ENCODE data around the gene CTRL. TPM values are rescaled to one million over a fixed set of nuclear protein-coding genes. Genes with fewer than 3 reads are reported as not detected.

Gene CTRL
- total RNA-seq, 2 donors from 2014 or later, result 0.66 to 2.3 TPM

- H3K36me3 ChIP-seq (ENCODE audit: control insufficient read depth, insufficient read depth, low read length), result no peaks in the 10 kb centered on the region
- H3K4me1 ChIP-seq (ENCODE audit: control insufficient read depth, insufficient read depth, low read length), result no peaks in the 10 kb centered on the region
- Mint-ChIP-seq H3K4me1 (peaks cover 16% of the 10 kb centered on the region), H3K36me3 (ENCODE audit: low read depth) (peaks cover 6% of the 10 kb centered on the region), H3K27me3 (ENCODE audit: insufficient read depth) (no peaks in the 10 kb centered on the region), H3K27ac (peak overlapping the region; percentile 99), H3K4me3 (peak overlapping the region; percentile 100), H3K9me3 (no peaks in the 10 kb centered on the region)
- DNase-seq, result no peak
- WGBS, 2 experiments (ENCODE audit: insufficient coverage in 1 of 2, insufficient read length in 1 of 2), result 48 to 100% methylated on average over 3 to 6 of the region's 6 CpGs
- H3K27me3 ChIP-seq (ENCODE audit: control insufficient read depth, insufficient read depth, low read length, poor library complexity, severe bottlenecking), result no peaks in the 10 kb centered on the region
- no peak overlapping the region for H3K27ac ChIP-seq (ENCODE audit: low read depth, low read length)
- TF ChIP-seq CTCF (conservative IDR thresholded peaks at IDR 0.05), result no peak
- peak overlapping the region; percentile 93 for H3K4me3 ChIP-seq (ENCODE audit: low read length)
- H3K9ac ChIP-seq (ENCODE audit: extremely low read depth, low read length, poor library complexity, severe bottlenecking), result peak overlapping the region; percentile 77
- no peaks in the 10 kb centered on the region for H3K9me3 ChIP-seq (ENCODE audit: control insufficient read depth, low read length)
Measured at GRCh38 chr16:67936880-67937605, 5.4 kb upstream of the CTRL start.

GRCh38 chr16:67936124-67936879 lies 4.6 kb upstream of the CTRL start, which contains the start of gene PSMB10:
Gene PSMB10, minus strand, starts transcription at chr16:67936850. Its CDS starts 101 bp downstream, at chr16:67936749.
- no peak within 1 kb of the TSS for H3K27ac ChIP-seq (ENCODE audit: low read depth, low read length)
- peak within 1 kb of the TSS; percentile 99 for H3K27ac Mint-ChIP-seq
- H3K9me3 ChIP-seq (ENCODE audit: control insufficient read depth, low read length), result no peaks in the 10 kb centered on the region
- TF ChIP-seq CTCF (conservative IDR thresholded peaks at IDR 0.05), result no peak
- peaks cover 11% of the 10 kb centered on the region for H3K36me3 Mint-ChIP-seq (ENCODE audit: low read depth)
- no peaks in the 10 kb centered on the region for H3K27me3 Mint-ChIP-seq (ENCODE audit: insufficient read depth)
- peak within 1 kb of the TSS; percentile 77 for H3K9ac ChIP-seq (ENCODE audit: extremely low read depth, low read length, poor library complexity, severe bottlenecking)
- DNase-seq, result peak; percentile 79
- peak within 1 kb of the TSS; percentile 100 for H3K4me3 Mint-ChIP-seq
- H3K4me3 ChIP-seq (ENCODE audit: low read length), result peak within 1 kb of the TSS; percentile 93
- WGBS, 2 experiments (ENCODE audit: insufficient coverage in 1 of 2, insufficient read length in 1 of 2), result 2 to 3% methylated on average over 24 to 54 of the region's 54 CpGs
- H3K9me3 Mint-ChIP-seq, result no peaks in the 10 kb centered on the region
- no peaks in the 10 kb centered on the region for H3K36me3 ChIP-seq (ENCODE audit: control insufficient read depth, insufficient read depth, low read length)
- H3K4me1 Mint-ChIP-seq, result peaks cover 23% of the 10 kb centered on the region
- H3K27me3 ChIP-seq (ENCODE audit: control insufficient read depth, insufficient read depth, low read length, poor library complexity, severe bottlenecking), result no peaks in the 10 kb centered on the region
- no peaks in the 10 kb centered on the region for H3K4me1 ChIP-seq (ENCODE audit: control insufficient read depth, insufficient read depth, low read length)

- Histone ChIP-seq H3K27ac (ENCODE audit: low read depth, low read length) (no peak overlapping the region), H3K9ac (ENCODE audit: extremely low read depth, low read length, poor library complexity, severe bottlenecking) (peak overlapping the region; percentile 77), H3K36me3 (ENCODE audit: control insufficient read depth, insufficient read depth, low read length) (no peaks in the 10 kb centered on the region), H3K4me3 (ENCODE audit: low read length) (peak overlapping the region; percentile 93), H3K4me1 (ENCODE audit: control insufficient read depth, insufficient read depth, low read length) (no peaks in the 10 kb centered on the region), H3K27me3 (ENCODE audit: control insufficient read depth, insufficient read depth, low read length, poor library complexity, severe bottlenecking) (no peaks in the 10 kb centered on the region), H3K9me3 (ENCODE audit: control insufficient read depth, low read length) (no peaks in the 10 kb centered on the region)
- Mint-ChIP-seq H3K9me3 (no peaks in the 10 kb centered on the region), H3K4me3 (peak overlapping the region; percentile 100), H3K36me3 (ENCODE audit: low read depth) (peaks cover 12% of the 10 kb centered on the region), H3K27me3 (ENCODE audit: insufficient read depth) (no peaks in the 10 kb centered on the region), H3K4me1 (peaks cover 24% of the 10 kb centered on the region), H3K27ac (peak overlapping the region; percentile 99)
- DNase-seq, result peak; percentile 98
- no peak for TF ChIP-seq CTCF (conservative IDR thresholded peaks at IDR 0.05)
- 0% methylated on average over 26 to 55 of the region's 55 CpGs for WGBS, 2 experiments (ENCODE audit: insufficient coverage in 1 of 2, insufficient read length in 1 of 2)
Measured at GRCh38 chr16:67935402-67936123, 3.9 kb upstream of the CTRL start.
